Daoy (cell line): ENCODE measurements around the gene MAB21L4. TPM values are rescaled to one million over a fixed set of nuclear protein-coding genes. Genes with fewer than 3 reads are reported as not detected.

Source experiments
- DNase-seq: peaks from one replicate; pipeline ENCODE4 v3.0.0-alpha.2; 2015; ENCODE audit warnings: low read depth
- total RNA-seq: library from RNA; depleted of rRNA; stranded (reverse); fragments of >200 nt; shearing (Covaris generic); gene quantifications from 2 replicates; pipeline ENCODE4 v1.2.3, GENCODE V29; 2014

The MAB21L4 gene
- total RNA-seq, 1 experiment from 2014 or later: not detected

- peak; percentile 39 for DNase-seq
Observed at GRCh38 chr2:240896871-240897692, 1.1 kb upstream of the MAB21L4 start.

GRCh38 chr2:240896394-240896793, 438 bp upstream of the MAB21L4 start:
- no peak for DNase-seq

- no peak for DNase-seq
Observed at GRCh38 chr2:240894836-240895558, 959 bp downstream of the MAB21L4 start.

DNA sequence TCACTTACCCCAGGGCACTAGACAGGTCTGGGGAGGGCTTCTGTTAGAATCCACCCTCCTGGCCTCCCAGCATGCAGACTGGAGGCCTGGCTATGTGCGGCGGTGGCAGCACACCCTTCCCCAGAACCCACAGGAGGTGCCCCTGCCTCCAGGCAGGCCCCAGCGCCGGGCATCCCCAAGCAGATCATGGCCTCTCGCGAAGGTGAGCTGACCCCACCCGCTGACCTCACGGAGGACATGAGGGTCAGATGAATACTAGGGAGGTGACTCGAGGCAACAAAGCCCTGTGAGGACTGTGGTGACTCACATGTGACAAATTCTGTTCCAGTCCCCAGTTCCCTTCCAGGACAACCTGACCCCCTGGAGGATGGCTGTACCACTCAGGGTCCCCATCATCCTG, 1.9 kb downstream of the MAB21L4 start:
- DNase-seq: no peak

GRCh38 chr2:240893363-240893844, 2.6 kb downstream of the MAB21L4 start:
- DNase-seq: peak; percentile 67

GRCh38 chr2:240892925-240893324, 3.0 kb downstream of the MAB21L4 start:
- DNase-seq: no peak

GRCh38 chr2:240892356-240892755, 3.6 kb downstream of the MAB21L4 start:
- no peak for DNase-seq

DNA sequence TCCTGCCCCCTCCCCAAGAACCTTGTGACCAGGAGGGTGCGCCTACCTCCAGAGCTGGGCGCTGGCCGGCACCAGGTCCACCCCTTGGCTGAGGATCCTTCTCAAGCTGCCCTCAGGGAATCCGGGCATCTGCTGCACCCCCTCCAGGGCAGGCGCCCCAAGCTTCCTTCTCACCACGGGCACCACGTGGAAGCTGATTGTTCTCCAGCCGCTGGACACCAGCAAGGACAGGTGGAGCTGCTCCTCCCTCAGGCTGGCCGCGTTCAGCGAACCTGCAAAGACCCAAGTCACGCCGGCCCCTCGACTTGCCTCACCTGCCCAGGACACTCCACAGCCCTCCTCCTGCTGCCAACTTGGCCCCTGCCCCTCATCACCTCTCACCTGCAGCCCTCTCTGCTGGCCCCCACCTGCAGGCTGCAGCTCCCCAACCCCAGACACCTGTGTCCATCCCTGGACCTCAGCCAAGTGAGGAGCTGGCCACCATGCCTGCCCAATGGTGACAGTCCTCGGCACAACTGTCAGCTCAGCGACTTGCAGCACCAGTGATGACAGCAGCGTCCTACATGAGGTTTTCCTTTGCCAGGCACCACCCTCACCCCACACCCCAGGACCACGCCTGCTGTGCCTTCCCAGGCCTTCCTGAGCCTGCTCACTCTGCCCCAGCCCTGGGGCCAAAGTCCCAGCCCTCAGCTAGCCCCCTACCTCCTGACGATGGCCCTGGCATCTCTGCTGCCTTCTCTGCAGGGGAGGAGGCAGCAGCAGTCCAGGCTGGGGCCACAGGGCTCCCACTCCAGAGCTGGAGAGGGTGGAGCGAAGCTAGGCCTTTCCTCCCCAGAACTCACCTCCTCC, 4.2 kb downstream of the MAB21L4 start:
- DNase-seq: no peak

- DNase-seq: no peak
Observed at GRCh38 chr2:240890691-240891090, 5.3 kb downstream of the MAB21L4 start.

- DNase-seq: no peak
Observed at GRCh38 chr2:240889601-240890560, 6.1 kb downstream of the MAB21L4 start.

GRCh38 chr2:240888890-240889573, 6.9 kb downstream of the MAB21L4 start:
- DNase-seq: no peak

DNA sequence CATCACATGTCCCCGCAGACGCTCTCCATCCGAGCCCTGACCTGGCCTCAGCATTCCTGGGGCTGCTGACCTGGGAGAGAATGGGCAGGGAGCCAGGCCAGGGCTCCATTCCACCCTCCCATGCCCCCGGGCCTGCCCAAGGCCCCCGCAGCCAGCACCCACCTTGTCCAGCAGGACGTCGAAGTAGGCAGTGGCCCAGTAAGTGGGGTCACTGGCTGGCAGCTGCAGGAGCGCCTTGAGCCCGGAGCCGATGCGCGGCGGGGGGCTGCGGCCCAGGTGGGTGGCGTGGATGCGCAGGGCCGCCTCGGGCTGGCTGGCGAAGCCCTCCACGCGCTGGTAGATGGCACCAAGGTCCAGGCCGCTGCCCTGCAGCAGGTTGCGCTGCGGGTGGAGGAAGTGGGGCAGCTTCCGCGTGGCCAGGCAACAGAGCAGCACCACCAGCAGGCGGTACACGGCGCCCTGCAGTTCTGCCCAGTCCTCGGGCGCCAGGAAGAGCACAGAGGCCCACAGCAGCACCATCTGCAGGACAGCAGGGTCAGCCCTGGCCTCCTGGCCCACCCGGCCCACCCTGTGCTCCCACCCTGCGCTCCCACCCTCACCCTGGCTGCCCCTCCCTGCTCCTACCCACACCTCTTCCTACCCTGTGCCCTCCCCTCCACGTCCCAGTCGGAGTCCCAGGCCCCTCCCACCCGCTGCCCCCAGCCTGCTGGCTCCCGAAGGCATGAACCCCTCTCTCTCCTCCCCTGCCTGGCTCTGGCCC, 7.6 kb downstream of the MAB21L4 start:
- no peak for DNase-seq

DNA sequence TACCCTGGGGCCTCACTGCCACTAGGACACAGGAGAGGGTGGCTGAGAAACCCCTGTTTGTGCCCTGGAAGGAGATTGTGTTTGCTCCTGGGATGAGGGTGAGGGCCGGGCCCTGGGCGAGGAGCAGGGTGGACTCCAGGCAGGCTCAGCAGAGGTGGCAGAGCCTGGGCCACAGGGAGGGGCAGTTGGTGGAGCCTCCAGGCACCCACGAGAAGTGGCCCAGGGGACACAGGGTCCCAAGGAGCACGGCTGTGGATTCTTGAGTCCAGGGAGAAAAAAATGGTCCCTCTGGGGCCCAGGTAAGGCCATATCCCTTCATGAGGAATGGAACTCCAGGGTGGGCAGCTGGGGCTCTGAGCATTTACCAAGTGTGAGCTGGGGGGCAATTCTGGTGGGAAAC, 8.3 kb downstream of the MAB21L4 start:
- DNase-seq: no peak

DNA sequence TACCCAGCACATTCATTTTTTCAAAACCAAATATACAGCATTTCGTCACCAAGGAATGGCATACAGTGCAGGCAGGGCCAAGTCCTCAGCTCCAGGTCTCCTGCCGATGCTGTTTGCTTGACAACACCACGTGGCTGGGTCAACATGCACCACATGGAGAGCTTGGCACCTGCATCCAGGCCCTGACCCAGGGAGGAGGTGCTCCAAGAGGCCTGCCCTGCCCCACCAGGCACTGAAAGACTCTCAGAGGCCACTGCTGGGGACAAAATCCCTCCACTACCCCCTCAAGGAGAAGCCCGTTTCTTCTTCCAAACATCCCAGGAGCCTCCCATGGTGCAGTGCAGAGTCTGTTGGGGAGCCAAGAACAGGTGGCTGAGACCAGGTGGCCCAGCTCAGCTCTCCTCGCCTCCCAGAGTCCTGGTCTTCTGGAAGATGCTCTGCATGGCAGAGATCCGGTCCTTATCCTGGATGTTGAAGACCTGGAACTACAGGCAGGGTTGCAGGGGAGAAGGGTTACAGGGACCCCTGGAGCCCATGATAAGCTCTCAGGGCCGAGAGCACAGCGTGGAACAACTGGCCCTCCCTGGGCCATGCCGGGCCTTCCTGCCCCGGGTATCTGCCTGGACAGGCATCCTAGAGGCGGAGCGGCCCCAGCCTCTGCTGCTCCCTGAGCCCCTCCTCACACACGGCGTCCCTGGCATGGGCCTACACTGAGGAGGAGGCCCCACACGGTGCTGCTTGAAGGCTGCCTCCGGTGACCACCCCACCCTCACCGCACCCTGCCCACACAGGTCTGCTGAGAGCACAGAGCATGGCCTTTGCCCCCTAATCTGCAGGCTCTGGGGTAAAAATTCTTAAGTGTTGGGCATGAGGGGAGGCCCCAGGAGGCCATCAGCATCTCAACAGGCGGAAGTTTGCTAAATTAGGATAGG, 9.0 kb downstream of the MAB21L4 start:
- DNase-seq: no peak

DNA sequence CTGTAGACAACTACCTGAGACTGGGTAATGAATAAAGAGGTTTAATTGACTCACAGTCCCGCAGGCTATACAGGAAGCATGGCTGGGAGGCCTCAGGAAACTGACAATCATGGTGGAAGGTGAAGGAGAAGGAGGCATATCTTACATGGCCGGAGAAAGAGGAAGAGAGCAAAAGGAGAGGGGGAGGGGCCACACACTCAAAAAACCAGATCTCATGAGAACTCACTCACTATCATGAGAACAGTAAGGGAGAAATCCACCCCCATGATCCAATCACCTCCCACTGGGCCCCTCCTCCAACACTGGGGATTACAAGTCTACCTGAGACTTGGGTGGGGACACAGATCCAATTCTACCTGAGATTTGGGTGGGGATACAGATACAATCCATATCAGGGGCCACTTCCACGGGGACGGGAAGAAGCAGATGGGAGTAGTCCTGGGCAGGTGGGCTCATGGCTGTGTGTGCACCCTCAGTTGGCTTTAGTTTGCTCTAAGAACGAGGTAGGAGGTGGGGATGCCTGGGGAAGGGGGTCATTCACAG, 9.9 kb downstream of the MAB21L4 start:
- DNase-seq: no peak

DNA sequence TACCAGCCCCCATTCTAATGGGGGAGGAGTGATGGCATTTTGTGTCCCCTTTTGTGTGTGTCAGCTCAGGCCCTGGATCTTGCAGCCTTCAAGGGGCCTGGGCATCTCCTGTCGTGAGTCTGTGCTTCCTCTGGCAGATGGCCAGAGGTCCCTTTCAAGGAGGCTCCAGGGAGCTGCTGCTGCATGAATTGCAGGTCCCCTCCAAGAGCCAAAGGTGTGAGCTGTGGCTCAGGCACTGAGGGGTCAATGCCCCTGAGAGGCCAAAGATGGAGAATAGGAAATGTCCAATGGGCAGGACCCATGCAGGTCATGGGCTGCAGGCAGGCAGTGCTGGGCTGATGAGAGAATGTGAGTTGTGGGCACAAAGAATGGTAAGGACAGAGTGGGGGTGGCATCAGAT, 10.4 kb downstream of the MAB21L4 start:
- no peak for DNase-seq

- DNase-seq: no peak
Observed at GRCh38 chr2:240884745-240885144, 11.2 kb downstream of the MAB21L4 start.

- no peak for DNase-seq
Observed at GRCh38 chr2:240884221-240884620, 11.7 kb downstream of the MAB21L4 start.
